DND-41 (cell line): ENCODE results near the gene RNASE8.

Experiments used
- CTCF ChIP-seq: IDR thresholded peaks from 2 replicates; pipeline ENCODE4 v1.5.1; 2012; ENCODE audit warnings: borderline replicate concordance, low read length, moderate library complexity, mild to moderate bottlenecking; ENCODE audit not compliant: poor library complexity, severe bottlenecking; ENCODE audit errors: extremely low read depth
- EZH2 ChIP-seq: IDR thresholded peaks from 3 replicates; pipeline ENCODE4 v1.6.1; 2012; ENCODE audit warnings: borderline replicate concordance, low read depth, mild to moderate bottlenecking, moderate library complexity, low read length, inconsistent platforms; ENCODE audit not compliant: severe bottlenecking

GRCh38 chr14:21093018-21093417 is 35.4 kb downstream of the RNASE8 start:
- no peak for TF ChIP-seq EZH2
- TF ChIP-seq CTCF = no peak
